ENCODE results near the gene TBC1D1. TPM values are rescaled to one million over a fixed set of nuclear protein-coding genes. Genes with fewer than 3 reads are reported as not detected.

TBC1D1 gene
- total RNA-seq, 5 donors from 2014 or later (not counting 1 experiment from before 2014, with no cell fraction given): 46.3 to 58.1 (median 47.6) TPM

DNA sequence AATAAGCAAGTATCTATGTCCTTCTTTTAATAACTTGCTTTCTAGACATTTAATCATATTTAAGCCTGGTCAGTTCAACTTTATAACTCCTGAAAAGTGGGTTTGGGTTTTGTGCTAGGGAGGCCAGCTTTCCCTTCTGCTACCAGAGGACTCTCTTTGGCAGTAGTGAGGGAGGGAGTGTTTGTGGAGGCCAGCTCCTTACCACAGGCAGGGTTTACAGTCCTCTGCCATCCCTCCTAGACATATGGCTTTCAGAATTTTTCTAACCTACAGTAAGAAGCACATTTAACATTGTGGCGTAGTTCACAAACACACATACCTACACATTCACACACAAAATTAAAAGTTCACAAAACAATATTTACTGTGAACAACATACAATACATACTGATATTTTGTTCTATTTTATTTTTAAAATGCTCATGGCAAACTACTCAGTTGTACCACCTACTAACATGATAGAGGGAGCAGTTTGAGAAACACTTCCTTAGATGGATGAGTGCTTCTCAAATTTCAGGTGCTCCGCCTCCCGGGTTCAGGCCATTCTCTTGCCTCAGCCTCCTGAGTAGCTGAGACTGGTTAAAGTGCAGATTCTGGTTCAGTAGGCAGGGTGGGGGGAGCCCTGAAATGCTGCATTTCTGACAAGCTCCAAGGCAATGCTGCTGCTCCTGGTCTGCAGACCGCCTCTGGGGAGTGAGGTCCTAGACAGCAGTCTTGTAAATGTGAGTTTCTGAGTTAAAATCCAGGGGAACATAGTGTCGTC is 156.0 kb downstream of the TBC1D1 start:
- Histone ChIP-seq H3K27me3 (replicated peaks in 1 of 2; ENCODE audit: control insufficient read depth in 2 of 2, extremely low read depth in 1 of 2, insufficient read depth in 2 of 2, low read length in 1 of 2) (no peaks in the 10 kb centered on the region), H3K9me3 (no peaks in the 10 kb centered on the region), H3K27ac (ENCODE audit: low read length) (no peak overlapping the region), H3K4me3 (ENCODE audit: control insufficient read depth in 1 of 2, extremely low read depth in 1 of 2, low read length in 1 of 2) (no peak overlapping the region), H3K36me3 (ENCODE audit: control insufficient read depth in 2 of 2, extremely low read depth in 1 of 2, insufficient read depth in 1 of 2, low read length in 1 of 2) (peaks cover 6 to 49% of the 10 kb centered on the region in 2 donors), H3K4me1 (ENCODE audit: control insufficient read depth in 1 of 2, extremely low read depth in 1 of 2, insufficient read depth in 2 of 2, low read length in 2 of 2) (no peaks in the 10 kb centered on the region)
- no peak overlapping the region for H3K27ac Mint-ChIP-seq
- no peaks in the 10 kb centered on the region for H3K27me3 Mint-ChIP-seq
- peaks cover 60% of the 10 kb centered on the region for H3K36me3 Mint-ChIP-seq
- ATAC-seq (replicated peaks in 1 of 4) (no peak), DNase-seq (no peak)
- POLR2A ChIA-PET: no interaction called here
- 100% methylated on average over 2 of the region's 5 CpGs for WGBS (ENCODE audit: insufficient coverage)
- H3K4me1 Mint-ChIP-seq: no peaks in the 10 kb centered on the region
- H3K4me3 Mint-ChIP-seq: no peak overlapping the region
- no peaks in the 10 kb centered on the region for H3K9me3 Mint-ChIP-seq
- CTCF ChIA-PET: interaction anchor here in 1 of 2 donors (0.6 kb wide), 1 partner anchor 69 kb away, joined by 3 read pairs; no protein-coding TSS in a partner anchor

GRCh38 chr4:38049545-38050170 is 158.8 kb downstream of the TBC1D1 start:
- ChIA-PET POLR2A (no interaction called here), CTCF (interaction anchor here (0.5 to 1.2 kb wide), 2 partner anchors 24 to 131 kb away, joined by 3 to 4 read pairs; no protein-coding TSS in a partner anchor)
- Mint-ChIP-seq H3K27me3 (no peaks in the 10 kb centered on the region), H3K4me3 (no peak overlapping the region), H3K27ac (no peak overlapping the region), H3K36me3 (peaks cover 56% of the 10 kb centered on the region), H3K4me1 (no peaks in the 10 kb centered on the region), H3K9me3 (no peaks in the 10 kb centered on the region)
- H3K27me3 ChIP-seq (replicated peaks in 1 of 2; ENCODE audit: control insufficient read depth in 2 of 2, extremely low read depth in 1 of 2, insufficient read depth in 2 of 2, low read length in 1 of 2): no peaks in the 10 kb centered on the region
- H3K9me3 ChIP-seq: no peaks in the 10 kb centered on the region
- H3K27ac ChIP-seq (ENCODE audit: low read length): no peak overlapping the region
- H3K4me3 ChIP-seq (ENCODE audit: control insufficient read depth in 1 of 2, extremely low read depth in 1 of 2, low read length in 1 of 2): no peak overlapping the region
- 91% methylated on average over 6 of the region's 15 CpGs for WGBS (ENCODE audit: insufficient coverage)
- H3K4me1 ChIP-seq (ENCODE audit: control insufficient read depth in 1 of 2, extremely low read depth in 1 of 2, insufficient read depth in 2 of 2, low read length in 2 of 2): no peaks in the 10 kb centered on the region
- H3K36me3 ChIP-seq (ENCODE audit: control insufficient read depth in 2 of 2, extremely low read depth in 1 of 2, insufficient read depth in 1 of 2, low read length in 1 of 2): peaks cover 6 to 41% of the 10 kb centered on the region in 2 donors
- DNase-seq: no peak
- no peak for ATAC-seq (replicated peaks in 1 of 4)

- H3K4me1 Mint-ChIP-seq: no peaks in the 10 kb centered on the region
- Histone ChIP-seq H3K4me3 (ENCODE audit: control insufficient read depth in 1 of 2, extremely low read depth in 1 of 2, low read length in 1 of 2) (no peak overlapping the region), H3K36me3 (ENCODE audit: control insufficient read depth in 2 of 2, extremely low read depth in 1 of 2, insufficient read depth in 1 of 2, low read length in 1 of 2) (peaks cover 5 to 44% of the 10 kb centered on the region in 2 donors), H3K27me3 (replicated peaks in 1 of 2; ENCODE audit: control insufficient read depth in 2 of 2, extremely low read depth in 1 of 2, insufficient read depth in 2 of 2, low read length in 1 of 2) (no peaks in the 10 kb centered on the region), H3K9me3 (no peaks in the 10 kb centered on the region), H3K4me1 (ENCODE audit: control insufficient read depth in 1 of 2, extremely low read depth in 1 of 2, insufficient read depth in 2 of 2, low read length in 2 of 2) (no peaks in the 10 kb centered on the region), H3K27ac (ENCODE audit: low read length) (no peak overlapping the region)
- no peaks in the 10 kb centered on the region for H3K27me3 Mint-ChIP-seq
- ChIA-PET CTCF (interaction anchor here in 1 of 2 donors (0.6 to 1.2 kb wide), 2 partner anchors 130 to 265 kb away, joined by 3 to 4 read pairs; no protein-coding TSS in a partner anchor), POLR2A (interaction anchor here in 1 of 2 donors (0.6 kb wide), 1 partner anchor 690 kb away, joined by 6 read pairs; no protein-coding TSS in a partner anchor)
- ATAC-seq (replicated peaks in 1 of 4) (no peak), DNase-seq (no peak)
- no peak overlapping the region for H3K4me3 Mint-ChIP-seq
- H3K9me3 Mint-ChIP-seq: no peaks in the 10 kb centered on the region
- WGBS (ENCODE audit: insufficient coverage): 91% methylated on average over 4 of the region's 10 CpGs
- peaks cover 55% of the 10 kb centered on the region for H3K36me3 Mint-ChIP-seq
- H3K27ac Mint-ChIP-seq: no peak overlapping the region
Observed at GRCh38 chr4:38050560-38051350, 159.9 kb downstream of the TBC1D1 start.

DNA sequence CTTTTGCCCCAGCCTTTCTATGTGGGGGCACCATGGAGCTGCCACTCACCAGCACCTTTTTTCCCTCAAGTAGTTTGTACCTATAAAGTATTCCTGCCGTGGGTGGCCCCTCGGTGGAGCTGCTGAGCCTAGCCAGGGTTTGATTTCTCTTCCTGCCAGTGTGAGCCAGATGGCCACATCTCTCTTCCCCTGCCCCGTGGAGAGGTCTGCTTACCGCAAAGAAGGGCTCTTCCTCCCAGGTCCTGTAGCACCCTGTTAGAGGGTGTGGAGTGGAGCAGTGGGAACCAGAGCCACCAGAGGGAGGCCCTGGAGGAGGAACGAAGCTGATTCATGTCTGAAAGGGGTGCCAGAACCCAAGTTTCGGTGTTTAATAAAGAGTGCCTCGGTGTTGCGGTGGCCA is 164.7 kb downstream of the TBC1D1 start:
- no peak overlapping the region for H3K27ac Mint-ChIP-seq
- ATAC-seq (replicated peaks in 1 of 4) (no peak), DNase-seq (no peak)
- no peak overlapping the region for H3K27ac ChIP-seq (ENCODE audit: low read length)
- no peaks in the 10 kb centered on the region for H3K4me1 ChIP-seq (ENCODE audit: control insufficient read depth in 1 of 2, extremely low read depth in 1 of 2, insufficient read depth in 2 of 2, low read length in 2 of 2)
- POLR2A ChIA-PET: no interaction called here
- no peaks in the 10 kb centered on the region for H3K9me3 Mint-ChIP-seq
- no peak overlapping the region for H3K4me3 Mint-ChIP-seq
- no peaks in the 10 kb centered on the region for H3K4me1 Mint-ChIP-seq
- H3K9me3 ChIP-seq: no peaks in the 10 kb centered on the region
- H3K27me3 ChIP-seq (replicated peaks in 1 of 2; ENCODE audit: control insufficient read depth in 2 of 2, extremely low read depth in 1 of 2, insufficient read depth in 2 of 2, low read length in 1 of 2): no peaks in the 10 kb centered on the region
- H3K36me3 Mint-ChIP-seq: peaks cover 57% of the 10 kb centered on the region
- CTCF ChIA-PET: no interaction called here
- no peak overlapping the region for H3K4me3 ChIP-seq (ENCODE audit: control insufficient read depth in 1 of 2, extremely low read depth in 1 of 2, low read length in 1 of 2)
- 98% methylated on average over 4 of the region's 8 CpGs for WGBS (ENCODE audit: insufficient coverage)
- peaks cover 0 to 34% of the 10 kb centered on the region in 2 donors for H3K36me3 ChIP-seq (ENCODE audit: control insufficient read depth in 2 of 2, extremely low read depth in 1 of 2, insufficient read depth in 1 of 2, low read length in 1 of 2)
- H3K27me3 Mint-ChIP-seq: no peaks in the 10 kb centered on the region

DNA sequence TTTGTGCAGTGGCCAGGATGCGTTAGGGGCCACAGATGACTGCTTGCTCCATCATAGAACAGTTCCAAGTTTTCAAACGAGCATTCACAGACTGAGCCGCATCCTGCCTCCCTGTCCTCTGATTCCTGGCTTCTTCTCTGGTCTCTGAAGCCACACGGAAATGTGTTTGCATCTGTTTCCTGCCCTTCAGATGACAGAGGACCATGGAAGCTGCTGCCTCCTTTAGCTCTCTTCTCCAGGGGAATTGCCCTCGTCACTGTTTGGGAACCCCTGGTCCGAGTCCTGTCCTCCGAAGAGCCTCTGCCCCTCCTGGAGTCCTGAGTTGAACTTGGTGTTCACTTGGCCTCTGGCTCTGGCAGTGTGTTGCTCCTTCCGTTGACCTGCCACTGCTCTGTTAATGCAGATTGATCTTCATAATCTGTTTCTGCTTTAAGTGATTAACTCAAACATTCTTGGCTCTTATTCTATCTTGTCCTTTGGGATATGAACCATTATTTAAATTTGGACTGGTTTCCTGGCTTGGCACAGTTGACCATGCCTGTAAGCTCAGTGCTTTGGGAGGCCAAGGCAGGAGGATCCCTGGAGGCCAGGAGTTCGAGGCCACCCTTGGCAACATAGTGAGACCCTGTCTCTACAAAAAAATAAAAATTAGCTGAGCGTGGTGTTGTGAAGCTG is 165.3 kb downstream of the TBC1D1 start:
- ChIA-PET CTCF (interaction anchor here (0.6 to 0.7 kb wide), 2 partner anchors 20 to 870 kb away, joined by 3 to 5 read pairs; no protein-coding TSS in a partner anchor), POLR2A (no interaction called here)
- no peaks in the 10 kb centered on the region for H3K9me3 ChIP-seq
- H3K27me3 ChIP-seq (replicated peaks in 1 of 2; ENCODE audit: control insufficient read depth in 2 of 2, extremely low read depth in 1 of 2, insufficient read depth in 2 of 2, low read length in 1 of 2): no peaks in the 10 kb centered on the region
- no peaks in the 10 kb centered on the region for H3K4me1 ChIP-seq (ENCODE audit: control insufficient read depth in 1 of 2, extremely low read depth in 1 of 2, insufficient read depth in 2 of 2, low read length in 2 of 2)
- Mint-ChIP-seq H3K4me1 (no peaks in the 10 kb centered on the region), H3K27me3 (no peaks in the 10 kb centered on the region), H3K36me3 (peaks cover 52% of the 10 kb centered on the region), H3K9me3 (no peaks in the 10 kb centered on the region), H3K27ac (no peak overlapping the region), H3K4me3 (no peak overlapping the region)
- peaks cover 0 to 34% of the 10 kb centered on the region in 2 donors for H3K36me3 ChIP-seq (ENCODE audit: control insufficient read depth in 2 of 2, extremely low read depth in 1 of 2, insufficient read depth in 1 of 2, low read length in 1 of 2)
- H3K4me3 ChIP-seq (ENCODE audit: control insufficient read depth in 1 of 2, extremely low read depth in 1 of 2, low read length in 1 of 2): no peak overlapping the region
- ATAC-seq (replicated peaks in 1 of 4) (no peak), DNase-seq (no peak)
- no peak overlapping the region for H3K27ac ChIP-seq (ENCODE audit: low read length)
- 92% methylated on average over 10 of the region's 10 CpGs for WGBS (ENCODE audit: insufficient coverage)

DNA sequence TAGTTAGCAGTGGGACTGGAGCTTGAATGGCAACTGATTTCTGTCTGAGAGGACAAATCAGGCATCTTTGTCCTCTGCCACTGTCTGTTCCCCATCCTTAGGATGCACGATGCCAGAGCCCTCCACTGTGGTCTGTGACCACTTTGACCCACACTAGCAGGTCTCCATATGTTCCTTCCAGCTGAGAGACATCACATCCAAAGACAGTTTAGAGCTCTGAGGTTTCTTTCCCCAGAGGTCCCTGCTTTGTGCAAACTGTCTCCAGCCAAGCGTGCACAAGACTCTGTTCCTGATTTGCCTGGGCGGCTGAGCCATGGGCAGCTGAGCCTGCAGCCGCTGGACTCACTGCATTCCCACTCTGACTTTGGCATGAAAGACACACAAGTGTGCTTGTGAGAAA is 167.3 kb downstream of the TBC1D1 start:
- Histone ChIP-seq H3K36me3 (ENCODE audit: control insufficient read depth in 2 of 2, extremely low read depth in 1 of 2, insufficient read depth in 1 of 2, low read length in 1 of 2) (peaks cover 0 to 34% of the 10 kb centered on the region in 2 donors), H3K9me3 (no peaks in the 10 kb centered on the region), H3K4me3 (ENCODE audit: control insufficient read depth in 1 of 2, extremely low read depth in 1 of 2, low read length in 1 of 2) (no peak overlapping the region), H3K27me3 (replicated peaks in 1 of 2; ENCODE audit: control insufficient read depth in 2 of 2, extremely low read depth in 1 of 2, insufficient read depth in 2 of 2, low read length in 1 of 2) (no peaks in the 10 kb centered on the region), H3K27ac (ENCODE audit: low read length) (no peak overlapping the region), H3K4me1 (ENCODE audit: control insufficient read depth in 1 of 2, extremely low read depth in 1 of 2, insufficient read depth in 2 of 2, low read length in 2 of 2) (peaks cover 0 to 7% of the 10 kb centered on the region in 2 experiments)
- no peaks in the 10 kb centered on the region for H3K27me3 Mint-ChIP-seq
- H3K27ac Mint-ChIP-seq: peak overlapping the region; percentile 40 to 64
- 100% methylated on average over 4 of the region's 4 CpGs for WGBS (ENCODE audit: insufficient coverage)
- POLR2A ChIA-PET: no interaction called here
- peaks cover 45% of the 10 kb centered on the region for H3K36me3 Mint-ChIP-seq
- DNase-seq (no peak), ATAC-seq (replicated peaks in 1 of 4) (no peak)
- H3K9me3 Mint-ChIP-seq: no peaks in the 10 kb centered on the region
- CTCF ChIA-PET: no interaction called here
- H3K4me3 Mint-ChIP-seq: no peak overlapping the region
- H3K4me1 Mint-ChIP-seq: peaks cover 14 to 15% (median 14%) of the 10 kb centered on the region in 3 donors

Measured in T-cell (primary cell).